GM18499 (cell line): Measurements from ENCODE around the gene MAPK8.

Experiments
- ATAC-seq: cut with Tn5 transposase; IDR thresholded peaks from one replicate; pipeline ENCODE4 v1.9.1; 2021; ENCODE audit warnings: moderate number of reproducible peaks; ENCODE audit not compliant: insufficient read depth, unreplicated experiment

Gene MAPK8

GRCh38 chr10:48442809-48443177 lies 136.3 kb downstream of the MAPK8 start:
- no peak for ATAC-seq

- no peak for ATAC-seq
Measured at GRCh38 chr10:48444266-48444665, 137.8 kb downstream of the MAPK8 start.

DNA sequence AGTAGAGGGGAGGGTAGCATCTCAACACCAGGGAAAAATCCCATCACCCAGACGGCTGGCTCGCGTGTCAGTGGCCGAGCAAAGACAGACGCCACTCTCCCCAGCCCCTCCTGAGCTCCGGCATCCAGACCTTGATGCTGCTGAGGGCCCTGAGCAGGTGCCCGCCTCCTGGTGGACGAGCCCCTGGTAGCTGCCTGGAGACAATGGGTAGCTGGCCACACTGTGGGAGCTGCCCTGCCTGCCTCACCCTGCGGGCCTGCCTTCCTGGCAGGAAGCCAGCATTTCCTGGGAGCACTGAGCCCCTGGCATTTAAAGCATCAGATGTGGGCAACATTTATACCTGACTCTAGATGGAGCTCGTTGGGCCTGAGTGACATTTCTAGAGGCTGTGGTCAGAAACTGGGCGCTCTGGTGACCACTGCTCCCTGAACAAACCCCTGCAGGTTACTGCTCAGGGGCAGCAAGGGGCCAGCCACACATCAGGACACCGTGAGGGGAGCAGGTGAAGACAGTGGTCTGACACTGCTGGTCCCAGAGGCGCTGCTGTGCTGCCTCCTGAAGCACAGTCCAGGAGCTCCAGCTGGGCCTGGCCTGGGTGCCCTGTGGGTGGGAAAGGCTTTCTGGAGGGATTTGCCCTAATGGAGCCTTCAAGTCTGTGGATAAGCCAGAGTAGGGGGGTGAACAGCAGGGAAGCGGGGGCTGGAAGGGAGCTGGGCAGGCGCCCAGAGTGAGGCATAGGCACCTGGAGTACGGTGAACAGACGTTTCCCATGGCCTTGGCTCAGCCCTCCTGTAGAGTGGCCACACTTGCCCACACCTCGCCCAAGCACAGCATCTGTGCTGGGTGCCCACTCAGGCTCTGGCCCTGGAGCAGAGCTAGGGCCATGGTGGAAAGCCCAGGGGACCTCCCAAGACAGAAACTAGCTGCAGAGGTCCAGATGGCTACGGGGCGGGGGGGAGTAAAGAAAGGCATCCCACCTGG lies 138.7 kb downstream of the MAPK8 start:
- no peak for ATAC-seq

DNA sequence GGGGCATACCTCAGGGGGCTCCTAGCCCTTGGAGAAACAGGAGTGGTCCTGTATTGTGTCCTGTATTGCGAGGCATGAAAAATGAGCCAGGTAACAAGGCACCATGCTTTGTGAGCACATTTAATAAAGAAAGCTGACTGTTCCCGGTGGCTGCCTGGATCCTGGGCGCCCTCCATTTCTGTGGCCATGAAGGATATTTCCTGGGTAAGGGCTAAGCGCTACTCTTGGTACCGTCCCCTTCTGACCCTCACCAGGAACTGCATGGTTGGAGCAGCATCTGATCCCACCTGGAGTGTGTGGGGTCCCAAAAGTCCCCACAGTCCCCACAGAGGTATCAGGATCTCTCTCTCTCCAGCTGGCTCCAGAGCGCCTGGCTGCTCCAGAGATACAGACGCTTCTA lies 139.5 kb downstream of the MAPK8 start:
- no peak for ATAC-seq

- no peak for ATAC-seq
Measured at GRCh38 chr10:48446785-48447184, 140.3 kb downstream of the MAPK8 start.

DNA sequence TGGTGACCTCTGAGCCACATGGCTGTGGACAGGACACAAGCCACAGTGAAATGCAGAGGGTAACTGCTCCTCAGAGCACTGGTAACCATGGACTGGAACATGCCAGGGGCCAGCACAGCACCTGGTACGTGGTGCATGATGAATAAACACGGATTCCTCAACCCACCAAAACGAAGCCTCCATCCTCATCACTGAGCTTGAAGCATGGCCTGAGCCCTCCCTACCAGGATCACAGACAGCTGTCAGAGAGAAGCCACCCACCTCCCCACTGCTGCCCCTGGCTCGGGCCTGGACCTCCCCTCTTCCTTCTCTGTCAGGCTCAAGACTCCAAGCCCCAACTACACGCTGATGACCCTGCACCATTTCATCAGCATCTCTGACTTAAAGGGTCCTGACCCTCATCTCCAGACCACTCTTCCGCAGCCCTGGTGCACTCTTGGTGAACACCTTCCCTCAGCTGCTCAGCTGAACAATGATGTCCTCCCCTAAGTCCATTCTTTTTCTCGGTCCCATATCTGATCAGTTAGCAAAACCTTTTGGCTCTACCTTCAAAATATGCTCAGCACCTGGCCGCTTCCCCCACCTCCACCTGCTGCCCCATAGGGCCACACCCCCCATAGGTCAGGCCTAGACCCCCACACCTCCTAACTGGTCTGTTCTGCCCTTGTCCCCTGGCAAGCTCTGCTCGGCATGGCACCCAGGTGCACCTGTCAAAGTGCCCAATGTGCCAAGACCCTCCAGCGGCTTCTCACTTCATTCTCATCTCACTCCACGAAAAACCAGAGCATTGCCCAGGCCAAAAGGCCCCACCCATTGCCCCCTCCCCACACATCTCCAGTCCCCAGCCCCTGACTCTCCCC lies 141.1 kb downstream of the MAPK8 start:
- no peak for ATAC-seq

DNA sequence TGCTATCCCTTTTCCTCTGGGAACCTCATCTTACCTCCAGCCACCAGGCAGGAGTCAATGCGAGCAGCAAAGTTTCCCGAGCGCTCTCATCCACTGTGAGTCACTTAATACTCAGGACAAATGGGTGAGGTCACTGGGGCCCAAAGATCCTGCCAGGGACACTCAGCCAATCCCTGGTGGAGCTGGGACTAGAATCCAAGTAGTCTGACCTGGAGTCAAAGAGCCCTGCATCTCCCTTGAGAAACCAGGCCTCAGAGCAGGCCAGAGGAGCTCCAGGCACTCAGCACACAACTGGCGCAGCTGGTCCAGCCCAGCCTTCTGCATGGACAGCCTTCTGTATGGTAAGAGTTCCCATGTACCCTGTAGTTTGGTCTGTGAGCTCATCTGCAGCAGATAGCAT lies 142.3 kb downstream of the MAPK8 start:
- no peak for ATAC-seq

GRCh38 chr10:48449501-48450232 lies 143.2 kb downstream of the MAPK8 start:
- no peak for ATAC-seq

- no peak for ATAC-seq
Measured at GRCh38 chr10:48450233-48450740, 143.8 kb downstream of the MAPK8 start.

DNA sequence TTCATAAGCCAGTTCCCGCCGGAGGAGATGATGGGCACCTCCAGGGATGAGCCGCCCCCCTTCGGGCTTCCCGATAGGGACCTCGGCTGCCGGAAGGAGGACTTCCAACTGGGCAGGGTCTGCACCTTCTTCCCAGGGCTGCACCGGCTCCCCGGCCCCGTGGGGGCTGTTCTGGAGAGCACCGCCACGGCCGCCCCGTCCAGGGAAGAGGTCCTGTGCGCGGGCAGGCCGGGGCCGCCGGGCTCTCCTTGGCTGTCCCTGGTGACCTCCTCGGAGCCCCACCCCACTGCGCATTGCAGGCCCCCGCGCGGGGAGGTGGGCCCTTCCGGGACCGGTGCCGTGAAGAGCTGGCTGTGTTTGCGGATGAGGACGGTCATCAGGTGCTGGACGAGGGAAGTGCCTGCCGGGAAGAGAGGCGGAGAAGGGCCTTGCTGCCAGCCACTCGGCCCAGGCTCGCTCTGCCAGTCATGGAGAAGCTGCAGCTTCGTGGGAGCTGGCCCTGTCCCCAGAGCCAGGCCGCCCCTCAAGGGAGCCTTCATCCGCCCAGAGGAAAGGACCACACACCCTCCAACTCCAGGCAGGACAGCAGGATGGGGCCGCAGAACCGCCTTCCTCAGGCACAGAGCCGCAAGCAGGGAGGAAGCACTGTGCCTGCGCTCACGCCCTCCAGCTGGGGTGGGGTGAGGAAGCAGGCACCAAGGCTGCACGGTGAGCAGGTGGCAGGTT lies 144.4 kb downstream of the MAPK8 start:
- no peak for ATAC-seq

DNA sequence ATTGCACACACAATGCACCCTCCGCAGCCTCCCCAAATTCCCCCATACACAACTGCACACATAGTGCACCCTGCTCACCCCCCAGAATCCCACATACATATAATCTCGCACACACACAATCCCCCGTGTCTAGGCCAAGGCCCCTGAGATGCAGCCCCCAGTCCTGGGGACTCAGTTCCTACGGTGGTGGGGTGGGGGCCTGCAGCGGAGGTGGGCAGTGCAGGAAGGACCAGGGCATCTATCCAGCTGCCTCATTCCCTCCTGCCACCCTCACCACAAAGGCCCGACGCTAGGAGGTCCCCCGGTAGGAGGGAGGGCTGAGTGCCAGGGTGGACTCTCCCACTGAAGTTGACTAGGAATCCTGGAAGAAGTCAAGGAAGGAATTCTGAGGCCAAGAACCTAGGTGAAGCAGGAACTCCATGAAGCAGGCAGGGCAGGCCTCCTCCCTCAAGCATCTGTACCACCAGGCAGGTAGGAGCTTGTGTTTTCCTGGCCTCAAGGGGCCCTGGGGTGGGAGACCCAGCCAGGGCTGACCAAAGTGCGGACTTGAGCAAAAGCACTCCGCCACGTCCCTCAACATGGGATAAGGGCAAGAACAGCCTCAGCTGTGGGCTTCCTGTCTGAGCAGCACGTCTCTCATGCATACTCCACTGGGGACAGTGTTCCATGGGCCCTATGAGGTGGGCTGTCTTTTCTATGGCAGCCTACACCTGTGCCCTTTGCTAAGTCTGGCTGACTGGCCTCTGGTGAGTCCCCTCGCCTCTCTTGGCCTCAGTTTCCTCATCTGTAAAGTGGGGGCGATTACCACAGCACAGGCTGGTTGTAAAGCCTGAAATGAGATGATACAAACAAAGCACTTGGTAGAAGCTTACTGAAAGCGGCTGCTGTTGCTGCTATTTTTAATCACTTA lies 145.7 kb downstream of the MAPK8 start:
- no peak for ATAC-seq

- ATAC-seq: no peak
Measured at GRCh38 chr10:48452879-48453412, 146.5 kb downstream of the MAPK8 start.

DNA sequence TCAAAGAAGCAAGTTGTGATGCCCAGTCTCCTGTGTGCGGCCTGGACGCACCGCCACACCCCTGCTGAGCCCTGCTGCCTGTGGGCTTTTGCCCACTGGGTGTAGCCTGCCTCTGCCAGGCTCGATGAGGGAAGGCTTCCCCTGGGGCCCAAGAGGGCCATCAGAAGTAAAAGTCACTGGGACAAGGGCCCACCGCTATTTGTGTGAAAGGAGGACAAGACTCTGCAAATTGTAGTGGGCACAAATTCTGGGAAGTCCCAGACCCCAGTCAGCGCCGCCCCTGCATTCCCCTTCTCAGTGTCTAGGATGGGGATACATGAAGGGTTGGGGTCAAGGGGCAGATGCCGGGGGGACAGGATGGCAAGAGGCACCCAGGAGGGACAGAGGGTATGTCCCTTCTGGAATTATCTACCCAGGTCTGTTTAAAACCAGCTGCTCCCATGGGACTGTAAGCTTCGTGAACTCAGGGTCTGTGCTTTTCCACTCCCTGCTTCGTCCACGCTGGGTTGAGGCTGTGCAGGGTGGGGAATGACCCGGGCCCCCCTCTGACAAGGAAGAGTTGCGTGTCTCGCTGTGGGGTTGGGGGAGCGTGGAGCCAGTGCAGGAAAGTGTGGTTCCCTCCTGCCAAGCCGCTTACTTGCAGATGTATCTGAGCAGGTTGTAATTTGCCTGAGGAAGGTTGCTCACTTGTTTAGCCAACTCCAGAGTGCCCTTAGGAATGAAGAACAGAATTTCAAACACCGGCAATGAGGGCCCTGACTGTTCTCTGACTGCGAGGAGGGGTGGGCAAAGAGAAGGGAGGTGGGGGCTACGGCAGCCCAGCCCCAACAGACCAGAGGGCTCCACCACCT lies 147.2 kb downstream of the MAPK8 start:
- ATAC-seq: no peak

GRCh38 chr10:48454302-48455054 lies 148.0 kb downstream of the MAPK8 start:
- no peak for ATAC-seq

DNA sequence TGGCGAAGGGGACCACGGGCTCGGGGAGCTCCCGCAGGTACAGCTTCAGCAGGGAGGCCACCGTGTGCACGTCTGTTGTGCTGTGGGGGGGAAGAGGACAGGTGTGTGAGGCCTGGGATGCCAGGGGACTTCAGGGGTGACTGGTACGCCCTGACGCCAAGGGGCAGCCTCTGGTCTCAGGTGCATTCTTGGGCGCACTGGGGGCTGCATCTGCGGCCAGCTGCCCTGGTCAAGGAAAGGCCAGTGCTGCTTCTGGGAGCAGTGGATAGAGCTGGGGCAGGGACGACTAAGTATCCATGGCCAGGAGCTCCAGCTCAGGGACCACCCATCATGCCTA lies 148.5 kb downstream of the MAPK8 start:
- ATAC-seq: no peak

- ATAC-seq: no peak
Measured at GRCh38 chr10:48455392-48456151, 149.1 kb downstream of the MAPK8 start.
